HEK293T (cell line): Measurements from ENCODE around the gene SALL3.

Experiments
- BHLHE40 ChIP-seq: fragments of 450-650 bp; IDR thresholded peaks from 2 replicates; pipeline ENCODE4 v1.6.1; 2016; ENCODE audit warnings: mild to moderate bottlenecking, moderate library complexity, borderline replicate concordance
- CTBP1 ChIP-seq: fragments of 450-650 bp; IDR thresholded peaks from 2 replicates; pipeline ENCODE4 v1.6.1; 2016; ENCODE audit warnings: borderline replicate concordance
- FOXA1 ChIP-seq: fragments of 450-650 bp; IDR thresholded peaks from 2 replicates; pipeline ENCODE4 v1.6.1; 2016; ENCODE audit warnings: mild to moderate bottlenecking
- FOXK2 ChIP-seq: fragments of 450-650 bp; IDR thresholded peaks from 2 replicates; pipeline ENCODE4 v1.6.1; 2016; ENCODE audit warnings: mild to moderate bottlenecking
- FOXM1 ChIP-seq: fragments of 450-650 bp; IDR thresholded peaks from 2 replicates; pipeline ENCODE4 v1.6.1; 2017; ENCODE audit warnings: mild to moderate bottlenecking, borderline replicate concordance
- NFRKB ChIP-seq: fragments of 450-650 bp; IDR thresholded peaks from 2 replicates; pipeline ENCODE4 v1.6.1; 2016; ENCODE audit warnings: mild to moderate bottlenecking, moderate library complexity
- SP1 ChIP-seq: fragments of 450-650 bp; IDR thresholded peaks from 2 replicates; pipeline ENCODE4 v1.6.1; 2017
- SUZ12 ChIP-seq: fragments of 450-650 bp; IDR thresholded peaks from 2 replicates; pipeline ENCODE4 v1.6.1; 2016; ENCODE audit warnings: mild to moderate bottlenecking
- TARDBP ChIP-seq: fragments of 450-650 bp; IDR thresholded peaks from 2 replicates; pipeline ENCODE4 v1.6.1; 2016
- TF ChIP-seq, protein P1 (sequence below): fragments of 450-650 bp; IDR thresholded peaks from 2 replicates; pipeline ENCODE4 v1.6.1; 2016

DNA sequence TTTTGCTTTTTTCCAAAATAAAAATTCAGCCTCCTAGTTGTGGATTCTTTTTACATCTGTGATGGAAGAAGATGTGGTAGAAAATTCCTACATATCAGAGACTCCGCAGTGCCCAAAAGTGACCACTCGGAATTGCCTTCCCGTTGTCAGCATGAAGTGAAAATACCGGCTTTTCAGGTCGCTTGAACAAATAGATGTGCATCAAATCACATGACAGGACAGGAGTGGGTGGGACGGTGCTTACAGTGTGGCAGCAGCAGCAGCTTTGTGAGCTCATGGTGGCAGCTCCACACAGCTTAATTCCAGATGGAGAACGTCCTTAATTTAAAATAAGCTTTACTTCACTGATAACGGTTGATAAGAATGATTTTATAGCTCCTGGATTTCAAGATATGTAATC lies 20.3 kb downstream of the SALL3 start:
- TF ChIP-seq, protein P1, sequence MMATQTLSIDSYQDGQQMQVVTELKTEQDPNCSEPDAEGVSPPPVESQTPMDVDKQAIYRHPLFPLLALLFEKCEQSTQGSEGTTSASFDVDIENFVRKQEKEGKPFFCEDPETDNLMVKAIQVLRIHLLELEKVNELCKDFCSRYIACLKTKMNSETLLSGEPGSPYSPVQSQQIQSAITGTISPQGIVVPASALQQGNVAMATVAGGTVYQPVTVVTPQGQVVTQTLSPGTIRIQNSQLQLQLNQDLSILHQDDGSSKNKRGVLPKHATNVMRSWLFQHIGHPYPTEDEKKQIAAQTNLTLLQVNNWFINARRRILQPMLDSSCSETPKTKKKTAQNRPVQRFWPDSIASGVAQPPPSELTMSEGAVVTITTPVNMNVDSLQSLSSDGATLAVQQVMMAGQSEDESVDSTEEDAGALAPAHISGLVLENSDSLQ, result no peak
- TF ChIP-seq SP1, result no peak
- TF ChIP-seq FOXK2, result no peak
- no peak for TF ChIP-seq TARDBP
- TF ChIP-seq FOXM1, result no peak
- TF ChIP-seq FOXA1, result no peak
- no peak for TF ChIP-seq CTBP1
- no peak for TF ChIP-seq SUZ12
- TF ChIP-seq NFRKB, result no peak
- no peak for TF ChIP-seq BHLHE40
